Glutamatergic neuron (in vitro differentiated cells): ENCODE measurements around the gene ANO9. TPM values are rescaled to one million over a fixed set of nuclear protein-coding genes. Genes with fewer than 3 reads are reported as not detected.
"Not testable (repeated sequence)": the region's sequence is repeated elsewhere in the genome, so short reads cannot be mapped to it uniquely, and the experiment has no call there.

Experiments used
- DNase-seq: peaks from one replicate; pipeline ENCODE4 v3.0.0; 2022
- H3K27ac Mint-ChIP-seq: one replicate; pipeline ENCODE4 v1.8.0; 2020; ENCODE audit warnings: mild to moderate bottlenecking, mixed read lengths, inconsistent platforms; ENCODE audit not compliant: unreplicated experiment
- H3K27me3 Mint-ChIP-seq: one replicate; pipeline ENCODE4 v1.8.0; 2020; ENCODE audit warnings: mild to moderate bottlenecking, moderate library complexity, mixed read lengths, inconsistent platforms; ENCODE audit not compliant: unreplicated experiment
- H3K36me3 Mint-ChIP-seq: one replicate; pipeline ENCODE4 v1.8.0; 2020; ENCODE audit warnings: mild to moderate bottlenecking, mixed read lengths, inconsistent platforms; ENCODE audit not compliant: unreplicated experiment
- H3K4me1 Mint-ChIP-seq: one replicate; pipeline ENCODE4 v1.8.0; 2020; ENCODE audit warnings: mild to moderate bottlenecking, low read depth, mixed read lengths, inconsistent platforms; ENCODE audit not compliant: unreplicated experiment
- H3K4me3 Mint-ChIP-seq: one replicate; pipeline ENCODE4 v1.8.0; 2020; ENCODE audit warnings: mild to moderate bottlenecking, mixed read lengths, inconsistent platforms; ENCODE audit not compliant: unreplicated experiment
- H3K9me3 Mint-ChIP-seq: one replicate; pipeline ENCODE4 v1.8.0; 2020; ENCODE audit warnings: mild to moderate bottlenecking, moderate library complexity, mixed read lengths, inconsistent platforms; ENCODE audit not compliant: unreplicated experiment
- CTCF ChIP-seq: fragments of 200-600 bp; sonication (generic); IDR thresholded peaks from one replicate; pipeline ENCODE4 v1.5.0; 2021; ENCODE audit not compliant: partially characterized antibody, unreplicated experiment
- total RNA-seq: library from RNA; stranded (reverse); fragmentation: NEBNext Ultra II Directional; extraction: Animal tissue kit (Norgen Biotek cat#: 25700); gene quantifications from one replicate; pipeline ENCODE4 v1.2.1, GENCODE V29; 2021; ENCODE audit not compliant: unreplicated experiment

Gene ANO9
- total RNA-seq, 1 donor from 2014 or later, result 1.8 TPM

- no peaks in the 10 kb centered on the region for H3K36me3 Mint-ChIP-seq
- DNase-seq, result no peak
- no peak for TF ChIP-seq CTCF
- H3K27ac Mint-ChIP-seq, result no peak overlapping the region
- H3K4me1 Mint-ChIP-seq, result no peaks in the 10 kb centered on the region
- no peak overlapping the region for H3K4me3 Mint-ChIP-seq
- H3K27me3 Mint-ChIP-seq, result peaks cover 4% of the 10 kb centered on the region
- peaks cover 2% of the 10 kb centered on the region for H3K9me3 Mint-ChIP-seq
Measured at GRCh38 chr11:403761-404431, 37.9 kb downstream of the ANO9 start.

GRCh38 chr11:403021-403760 lies 38.6 kb downstream of the ANO9 start:
- no peak overlapping the region for H3K4me3 Mint-ChIP-seq
- peak; percentile 70 for DNase-seq
- no peaks in the 10 kb centered on the region for H3K36me3 Mint-ChIP-seq
- H3K9me3 Mint-ChIP-seq, result peaks cover 2% of the 10 kb centered on the region
- TF ChIP-seq CTCF, result no peak
- no peaks in the 10 kb centered on the region for H3K4me1 Mint-ChIP-seq
- H3K27ac Mint-ChIP-seq, result no peak overlapping the region
- H3K27me3 Mint-ChIP-seq, result peaks cover 4% of the 10 kb centered on the region

GRCh38 chr11:401196-401595 lies 40.6 kb downstream of the ANO9 start:
- not testable (repeated sequence) for H3K4me1 Mint-ChIP-seq, H3K27me3 Mint-ChIP-seq, H3K27ac Mint-ChIP-seq, H3K36me3 Mint-ChIP-seq, DNase-seq, H3K9me3 Mint-ChIP-seq, H3K4me3 Mint-ChIP-seq

GRCh38 chr11:400241-400689 lies 41.5 kb downstream of the ANO9 start:
- no peak overlapping the region for H3K4me3 Mint-ChIP-seq
- TF ChIP-seq CTCF, result no peak
- H3K27me3 Mint-ChIP-seq, result peaks cover 2% of the 10 kb centered on the region
- no peak overlapping the region for H3K27ac Mint-ChIP-seq
- peaks cover 4% of the 10 kb centered on the region for H3K9me3 Mint-ChIP-seq
- no peak for DNase-seq
- no peaks in the 10 kb centered on the region for H3K36me3 Mint-ChIP-seq
- H3K4me1 Mint-ChIP-seq, result no peaks in the 10 kb centered on the region

- peaks cover 2% of the 10 kb centered on the region for H3K9me3 Mint-ChIP-seq
- H3K4me1 Mint-ChIP-seq, result no peaks in the 10 kb centered on the region
- peaks cover 1% of the 10 kb centered on the region for H3K27me3 Mint-ChIP-seq
- no peaks in the 10 kb centered on the region for H3K36me3 Mint-ChIP-seq
- DNase-seq, result no peak
- no peak for TF ChIP-seq CTCF
- no peak overlapping the region for H3K27ac Mint-ChIP-seq
- no peak overlapping the region for H3K4me3 Mint-ChIP-seq
Measured at GRCh38 chr11:399731-400211, 42.0 kb downstream of the ANO9 start.
